Thymus (tissue), 11 donors: ENCODE measurements around the gene THSD4. TPM values are rescaled to one million over a fixed set of nuclear protein-coding genes. Genes with fewer than 3 reads are reported as not detected.
"Not testable (repeated sequence)": the region's sequence is repeated elsewhere in the genome, so short reads cannot be mapped to it uniquely, and the experiment has no call there.

Source experiments
- DNase-seq, 9 donors: peaks; one replicate each; pipeline ENCODE4 v3.0.0-alpha.2; 2013; ENCODE audit warnings: low spot score in 9 of 9, low read depth in 6 of 9, missing footprints in 1 of 9
- H3K27ac ChIP-seq, 2 donors: one replicate each; pipeline ENCODE4 v1.5.1; 2013; ENCODE audit warnings: control low read depth in 1 of 2, low read depth in 1 of 2, low read length in 1 of 2, mild to moderate bottlenecking in 1 of 2, moderate library complexity in 1 of 2
- H3K27me3 ChIP-seq, 2 donors: one replicate each; pipeline ENCODE4 v1.5.1; 2013; ENCODE audit warnings: low read length in 1 of 2; ENCODE audit not compliant: control insufficient read depth in 2 of 2, insufficient read depth in 1 of 2
- H3K36me3 ChIP-seq, 2 donors: one replicate each; pipeline ENCODE4 v1.5.1; 2013; ENCODE audit warnings: low read length in 1 of 2, mild to moderate bottlenecking in 1 of 2, moderate library complexity in 1 of 2; ENCODE audit not compliant: control insufficient read depth in 2 of 2, insufficient read depth in 2 of 2
- H3K4me1 ChIP-seq, 2 donors: one replicate each; pipeline ENCODE4 v1.5.1; 2013; ENCODE audit warnings: low read length in 2 of 2; ENCODE audit not compliant: control insufficient read depth in 2 of 2, insufficient read depth in 2 of 2
- H3K4me3 ChIP-seq, 2 donors: one replicate each; pipeline ENCODE4 v1.5.1; 2013; ENCODE audit warnings: low read length in 2 of 2, control low read depth in 1 of 2, mild to moderate bottlenecking in 1 of 2
- H3K9me3 ChIP-seq, 2 donors: one replicate each; pipeline ENCODE4 v1.5.1; 2013; ENCODE audit warnings: low read length in 1 of 2, mild to moderate bottlenecking in 1 of 2; ENCODE audit not compliant: control insufficient read depth in 2 of 2, insufficient read depth in 1 of 2
- WGBS: extraction: QIAGEN DNeasy Blood & Tissue Kit; methylation state at CpG from one replicate; pipeline ENCODE4 v1.1.7; 2013; 5-methylcytosine and 5-hydroxymethylcytosine counted together
- polyA plus RNA-seq: library from polyadenylated mRNA; stranded (reverse); fragments of 200-250 nt; gene quantifications from one replicate; pipeline ENCODE4 v1.2.3, GENCODE V29; 2013
- total RNA-seq: library from RNA; stranded (reverse); fragments of 120-200 nt; gene quantifications from one replicate; pipeline ENCODE4 v1.2.4, GENCODE V29; 2013
- donor health status: healthy.

THSD4 gene
- total and polyA plus RNA-seq, 2 donors: 1.7 to 2.2 TPM

GRCh38 chr15:71259866-71260265 lies 144.6 kb downstream of the THSD4 start:
- Histone ChIP-seq H3K27me3 (no peaks in the 10 kb centered on the region), H3K4me3 (no peak overlapping the region), H3K4me1 (no peaks in the 10 kb centered on the region), H3K9me3 (no peaks in the 10 kb centered on the region), H3K36me3 (no peaks in the 10 kb centered on the region), H3K27ac (no peak overlapping the region)
- WGBS: 89% methylated on average over 2 of the region's 2 CpGs
- no peak for DNase-seq

DNA sequence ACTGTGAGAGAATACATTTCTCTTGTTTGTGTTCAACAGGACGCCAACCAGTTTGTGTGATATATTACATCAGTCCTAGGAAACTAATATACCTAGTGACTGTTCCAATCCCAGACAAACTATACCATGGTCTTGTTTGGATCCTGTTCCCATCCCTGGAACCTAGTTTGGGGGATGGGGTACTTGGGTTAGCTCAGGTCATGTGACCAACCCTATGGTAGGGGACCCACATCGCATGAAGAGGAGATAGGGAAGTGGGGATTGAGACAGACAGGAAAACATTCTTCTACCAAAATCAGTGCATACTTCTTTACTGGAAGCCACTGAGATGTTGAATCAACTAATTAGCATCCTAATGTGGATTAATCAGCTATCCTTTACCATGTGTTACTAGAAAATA lies 146.1 kb downstream of the THSD4 start:
- DNase-seq: no peak
- no peak overlapping the region for H3K27ac ChIP-seq
- 65% methylated on average over 2 of the region's 2 CpGs for WGBS
- H3K4me3 ChIP-seq: no peak overlapping the region
- H3K9me3 ChIP-seq: no peaks in the 10 kb centered on the region
- no peaks in the 10 kb centered on the region for H3K36me3 ChIP-seq
- H3K4me1 ChIP-seq: no peaks in the 10 kb centered on the region
- no peaks in the 10 kb centered on the region for H3K27me3 ChIP-seq

GRCh38 chr15:71261909-71262308 lies 146.6 kb downstream of the THSD4 start:
- Histone ChIP-seq H3K36me3 (no peaks in the 10 kb centered on the region), H3K27me3 (no peaks in the 10 kb centered on the region), H3K4me3 (no peak overlapping the region), H3K27ac (no peak overlapping the region), H3K9me3 (no peaks in the 10 kb centered on the region), H3K4me1 (no peaks in the 10 kb centered on the region)
- 70% methylated on average over 6 of the region's 6 CpGs for whole genome bisulfite sequencing
- DNase-seq: no peak

GRCh38 chr15:71262599-71262998 lies 147.3 kb downstream of the THSD4 start:
- H3K36me3 ChIP-seq: no peaks in the 10 kb centered on the region
- H3K27me3 ChIP-seq: no peaks in the 10 kb centered on the region
- H3K4me1 ChIP-seq: no peaks in the 10 kb centered on the region
- no peaks in the 10 kb centered on the region for H3K9me3 ChIP-seq
- H3K4me3 ChIP-seq: no peak overlapping the region
- H3K27ac ChIP-seq: no peak overlapping the region
- DNase-seq: no peak
- 63% methylated on average over 3 of the region's 3 CpGs for WGBS

DNA sequence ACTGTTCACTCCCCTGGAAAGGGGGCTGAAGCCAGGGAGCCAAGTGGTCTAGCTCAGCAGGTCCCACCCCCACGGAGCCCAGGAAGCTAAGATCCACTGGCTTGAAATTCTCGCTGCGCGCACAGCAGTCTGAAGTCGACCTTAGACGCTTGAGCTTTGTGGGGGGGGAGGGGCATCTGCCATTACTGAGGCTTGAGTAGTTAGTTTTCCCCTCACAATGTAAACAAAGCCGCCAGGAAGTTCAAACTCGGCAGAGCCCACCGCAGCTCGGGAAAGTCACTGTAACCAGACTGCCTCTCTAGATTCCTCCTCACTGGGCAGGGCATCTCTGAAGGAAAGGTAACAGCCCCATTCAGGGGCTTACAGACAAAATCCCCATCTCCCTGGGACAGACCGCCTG lies 150.3 kb downstream of the THSD4 start:
- not testable (repeated sequence) for H3K36me3 ChIP-seq
- WGBS: 56% methylated on average over 11 of the region's 11 CpGs

GRCh38 chr15:71271327-71271726 lies 156.1 kb downstream of the THSD4 start:
- no peak overlapping the region for H3K27ac ChIP-seq
- no peaks in the 10 kb centered on the region for H3K27me3 ChIP-seq
- no peaks in the 10 kb centered on the region for H3K4me1 ChIP-seq
- H3K4me3 ChIP-seq: no peak overlapping the region
- DNase-seq: no peak
- no peaks in the 10 kb centered on the region for H3K36me3 ChIP-seq
- no peaks in the 10 kb centered on the region for H3K9me3 ChIP-seq

More for the DNA sequence above, 150.3 kb downstream of the THSD4 start:
- not testable (repeated sequence) for H3K9me3 ChIP-seq, DNase-seq, H3K27me3 ChIP-seq, H3K4me3 ChIP-seq, H3K27ac ChIP-seq, H3K4me1 ChIP-seq

GRCh38 chr15:71272932-71273331 lies 157.7 kb downstream of the THSD4 start:
- DNase-seq: no peak
- H3K27ac ChIP-seq: no peak overlapping the region
- no peaks in the 10 kb centered on the region for H3K4me1 ChIP-seq
- no peak overlapping the region for H3K4me3 ChIP-seq
- WGBS: 91% methylated on average over 6 of the region's 6 CpGs
- H3K9me3 ChIP-seq: no peaks in the 10 kb centered on the region
- H3K36me3 ChIP-seq: no peaks in the 10 kb centered on the region
- no peaks in the 10 kb centered on the region for H3K27me3 ChIP-seq

DNA sequence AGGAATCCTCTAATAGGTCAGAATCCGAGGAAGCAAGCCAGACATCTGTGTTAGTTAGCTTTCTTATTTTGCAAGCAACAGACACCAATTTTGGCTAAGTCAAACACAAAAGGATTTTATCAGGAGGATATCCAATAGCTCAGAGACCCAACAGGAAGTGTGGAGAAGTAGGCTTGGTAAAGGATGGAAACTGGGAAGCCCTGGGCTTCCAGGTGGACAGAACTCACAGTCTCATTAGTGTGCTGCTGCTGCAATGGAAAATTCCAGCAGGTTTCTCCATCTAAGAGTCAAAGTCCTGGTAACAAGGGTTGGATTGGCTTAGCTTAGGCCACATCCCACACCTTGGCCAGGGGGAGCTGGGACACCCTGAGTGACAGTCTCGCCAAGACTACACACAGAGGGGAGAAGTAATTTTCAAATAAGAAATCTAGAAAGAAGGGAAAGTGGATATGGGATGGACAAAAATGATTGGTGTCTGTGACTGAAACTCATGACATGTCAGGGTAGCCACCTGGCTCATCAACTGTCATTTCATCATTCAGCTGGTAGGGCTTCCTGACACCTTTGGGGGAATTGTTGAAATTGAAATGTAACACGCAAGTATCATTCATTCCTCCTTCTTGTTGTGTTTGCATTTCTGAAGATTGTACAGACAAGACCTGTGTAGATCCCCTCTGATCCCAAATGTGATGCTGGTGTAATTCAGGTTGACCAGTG lies 158.6 kb downstream of the THSD4 start:
- Histone ChIP-seq H3K4me1 (no peaks in the 10 kb centered on the region), H3K27me3 (no peaks in the 10 kb centered on the region), H3K9me3 (no peaks in the 10 kb centered on the region), H3K4me3 (no peak overlapping the region), H3K36me3 (no peaks in the 10 kb centered on the region), H3K27ac (no peak overlapping the region)
- no peak for DNase-seq
- WGBS: 95% methylated on average over 3 of the region's 3 CpGs

DNA sequence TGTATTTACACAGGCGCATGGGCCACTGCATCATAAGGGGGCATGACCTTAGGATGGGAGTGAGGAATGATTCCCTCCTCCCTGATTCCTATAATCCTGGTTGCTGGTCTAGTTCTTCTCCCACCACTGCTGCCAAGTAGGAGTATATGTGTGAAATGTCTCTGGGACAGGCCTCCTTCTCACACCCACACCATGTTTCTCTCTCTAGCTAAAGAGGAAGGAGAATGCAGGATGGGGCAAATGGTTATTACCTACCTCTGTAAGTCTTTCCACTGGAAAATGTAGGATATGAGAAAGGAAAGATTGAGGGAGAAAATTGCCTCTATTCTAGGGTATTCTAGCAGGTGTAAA lies 159.2 kb downstream of the THSD4 start:
- H3K27ac ChIP-seq: no peak overlapping the region
- H3K4me3 ChIP-seq: no peak overlapping the region
- 100% methylated on average over 1 of the region's 1 CpG for WGBS
- no peak for DNase-seq
- no peaks in the 10 kb centered on the region for H3K36me3 ChIP-seq
- H3K4me1 ChIP-seq: no peaks in the 10 kb centered on the region
- no peaks in the 10 kb centered on the region for H3K27me3 ChIP-seq
- no peaks in the 10 kb centered on the region for H3K9me3 ChIP-seq

- no peaks in the 10 kb centered on the region for H3K27me3 ChIP-seq
- H3K4me3 ChIP-seq: no peak overlapping the region
- WGBS: 69% methylated on average over 3 of the region's 3 CpGs
- no peaks in the 10 kb centered on the region for H3K9me3 ChIP-seq
- DNase-seq: no peak
- no peaks in the 10 kb centered on the region for H3K4me1 ChIP-seq
- no peak overlapping the region for H3K27ac ChIP-seq
- no peaks in the 10 kb centered on the region for H3K36me3 ChIP-seq
Measured at GRCh38 chr15:71275098-71275497, 159.8 kb downstream of the THSD4 start.
